Heart right ventricle (tissue), 16 donors: ENCODE results near the gene SGIP1. TPM values are rescaled to one million over a fixed set of nuclear protein-coding genes. Genes with fewer than 3 reads are reported as not detected.

ENCODE experiments used
- ATAC-seq, 8 donors: fragments of 200-7000 bp; cut with Tn5 transposase; one replicate each; pipeline ENCODE4 v1.9.1; 2020; ENCODE audit warnings: mild to moderate bottlenecking in 8 of 8, moderate library complexity in 8 of 8, moderate number of reproducible peaks in 1 of 8
- DNase-seq, 2 donors: peaks; one replicate each; pipeline ENCODE4 v3.0.0-alpha.2; 2020
- H3K27ac ChIP-seq, 10 donors: fragments of 200-600 bp; sonication (generic) in 2 of 10; one replicate each; pipeline versions ENCODE4 v1.5.0 to v1.8.0; 2020 to 2022; ENCODE audit warnings: mild to moderate bottlenecking in 3 of 10
- H3K27me3 ChIP-seq, 7 donors: fragments of 200-600 bp; one replicate each; pipeline ENCODE4 v1.8.0; 2021 to 2022; ENCODE audit warnings: mild to moderate bottlenecking in 2 of 7
- H3K36me3 ChIP-seq, 9 donors: fragments of 200-600 bp; sonication (generic) in 1 of 9; one replicate each; pipeline versions ENCODE4 v1.5.0 to v1.8.0; 2020 to 2022; ENCODE audit warnings: mild to moderate bottlenecking in 2 of 9
- H3K4me1 ChIP-seq, 9 donors: fragments of 200-600 bp; sonication (generic) in 1 of 9; one replicate each; pipeline versions ENCODE4 v1.5.0 to v1.8.0; 2020 to 2022; ENCODE audit warnings: mild to moderate bottlenecking in 4 of 9
- H3K4me3 ChIP-seq, 10 donors: fragments of 200-600 bp; sonication (generic) in 2 of 10; one replicate each; pipeline versions ENCODE4 v1.5.0 to v1.8.0; 2020 to 2022; ENCODE audit warnings: mild to moderate bottlenecking in 7 of 10, moderate library complexity in 2 of 10
- H3K9me3 ChIP-seq, 11 donors: fragments of 200-600 bp in 10 of 11; sonication (generic) in 2 of 11; one replicate each; pipeline versions ENCODE4 v1.5.0 to v1.8.0; 2013 to 2022; ENCODE audit warnings: mild to moderate bottlenecking in 2 of 11, control low read depth in 1 of 11, moderate library complexity in 1 of 11
- CTCF ChIP-seq, 9 donors: fragments of 200-600 bp; sonication (generic) in 2 of 9; IDR thresholded peaks; one replicate each; pipeline versions ENCODE4 v1.5.0 to v1.8.0; 2021 to 2022; ENCODE audit warnings: antibody characterized with exemption in 9 of 9, mild to moderate bottlenecking in 5 of 9, moderate library complexity in 1 of 9
- WGBS, 2 donors: extraction: QIAGEN DNeasy Blood & Tissue Kit; methylation state at CpG; one replicate each; pipeline ENCODE4 v1.1.7; 2013; ENCODE audit warnings: inconsistent platforms in 1 of 2; 5-methylcytosine and 5-hydroxymethylcytosine counted together
- intact Hi-C, 10 donors: fragments of 100-400 bp; cut with DNase I; formaldehyde crosslinking; loops; one replicate each; pipeline versions ENCODE4 v1.11.1 to v1.14.2; 2022
- polyA plus RNA-seq, 2 donors: library from polyadenylated mRNA; stranded (reverse); fragments of 200-250 nt; gene quantifications; one replicate each; pipeline ENCODE4 v1.2.3, GENCODE V29; 2013
- total RNA-seq, 10 donors: library from RNA; stranded (reverse); fragmentation: NEBNext Ultra II Directional in 3 of 10; extraction: Animal tissue kit (Norgen Biotek cat#: 25700) in 3 of 10; gene quantifications; one replicate each; pipeline versions ENCODE4 v1.2.1 to v1.2.4, GENCODE V29; 2021 to 2023
- donor health status: Arrhythmogenic right ventricular cardiomyopathy.
- donor health status: ischemic (EF 13 %, LVEDD 7.1; RV severe dilation, severe dysfunction).
- donor health status: healthy with polysubstance abuse.
- donor health status: DM: no; HTN: yes; CAD: no.
- donor health status: DM: no; HTN: no; CAD: no.
- donor health status: ischemic (EF 25% LVEDD 6.9; RV normal size, moderate dysfunction).
- donor health status: ischemic (EF 25% LVEDD 5.7; RV mildly dilated, moderate dysfunction).
- donor health status: healthy.
- donor health status: DM: yes; HTN: yes; CAD: no.
- donor health status: Ischemic cardiomyopathy.
- donor health status: ischemic (EF 35%, LVEDD 5.7; RV mildly dilated, moderate dysfunction).
- donor health status: nonischemic (EF 11% LVEDD 7.7; RV severe dilation, severe dysfunction).
- donor health status: DM: yes; HTN: yes; CAD: no.
- donor health status: PGD.
- donor health status: ischemic (EF 29% LVEDD 5.4; RV normal size, mild dysfunction).
- donor health status: nonischemic (EF 23%, LVEDD 6.1; RV moderate dilation, normal function).

Gene SGIP1
- total and polyA plus RNA-seq, 12 donors: 1.6 to 19.6 (median 4.9) TPM

GRCh38 chr1:66557157-66557556 lies 23.2 kb downstream of the SGIP1 start:
- no peak for ATAC-seq
- TF ChIP-seq CTCF (IDR thresholded peaks at IDR 0.05): no peak
- Histone ChIP-seq H3K27me3 (no peaks in the 10 kb centered on the region), H3K9me3 (no peaks in the 10 kb centered on the region), H3K36me3 (peaks cover 0 to 8% (median 0%) of the 10 kb centered on the region in 9 donors), H3K4me1 (peaks cover 0 to 25% (median 8%) of the 10 kb centered on the region in 9 donors), H3K27ac (no peak overlapping the region), H3K4me3 (no peak overlapping the region)
- intact Hi-C loops: no loop called here
- DNase-seq: no peak
- 67 to 83% methylated on average over 1 of the region's 1 CpG for WGBS, 2 donors

- Histone ChIP-seq H3K4me3 (no peak overlapping the region), H3K27ac (no peak overlapping the region), H3K27me3 (no peaks in the 10 kb centered on the region), H3K9me3 (no peaks in the 10 kb centered on the region), H3K4me1 (peaks cover 0 to 38% (median 22%) of the 10 kb centered on the region in 9 donors), H3K36me3 (no peaks in the 10 kb centered on the region)
- TF ChIP-seq CTCF (IDR thresholded peaks at IDR 0.05): no peak
- ATAC-seq (no peak), DNase-seq (no peak)
- 56 to 71% methylated on average over 4 of the region's 4 CpGs for WGBS, 2 donors
- intact Hi-C loops: no loop called here
Observed at GRCh38 chr1:66559517-66559916, 25.6 kb downstream of the SGIP1 start.

GRCh38 chr1:66562561-66562960 lies 28.6 kb downstream of the SGIP1 start:
- no peaks in the 10 kb centered on the region for H3K27me3 ChIP-seq
- peaks cover 0 to 32% (median 21%) of the 10 kb centered on the region in 9 donors for H3K4me1 ChIP-seq
- ATAC-seq (no peak), DNase-seq (no peak)
- intact Hi-C loops: no loop called here
- H3K36me3 ChIP-seq: no peaks in the 10 kb centered on the region
- H3K27ac ChIP-seq: peak overlapping the region; percentile 38 to 86 (median 71)
- peak overlapping the region in 2 of 10 donors; percentile 2 to 11 for H3K4me3 ChIP-seq
- WGBS, 2 donors: 72 to 75% methylated on average over 3 of the region's 3 CpGs
- TF ChIP-seq CTCF (IDR thresholded peaks at IDR 0.05): no peak
- H3K9me3 ChIP-seq: peaks cover 0 to 5% (median 0%) of the 10 kb centered on the region in 11 donors

- peak; percentile 47 to 93 (median 88) for ATAC-seq
- H3K4me1 ChIP-seq: peaks cover 0 to 32% (median 21%) of the 10 kb centered on the region in 9 donors
- peak in 1 of 2 donors; percentile 61 for DNase-seq
- peak overlapping the region in 3 of 10 donors; percentile 2 to 11 (median 6) for H3K4me3 ChIP-seq
- intact Hi-C loops: no loop called here
- TF ChIP-seq CTCF (IDR thresholded peaks at IDR 0.05): no peak
- 9 to 15% methylated on average over 6 of the region's 6 CpGs for WGBS, 2 donors
- no peaks in the 10 kb centered on the region for H3K27me3 ChIP-seq
- peaks cover 0 to 7% (median 0%) of the 10 kb centered on the region in 11 donors for H3K9me3 ChIP-seq
- H3K27ac ChIP-seq: peak overlapping the region; percentile 38 to 86 (median 71)
- no peaks in the 10 kb centered on the region for H3K36me3 ChIP-seq
Observed at GRCh38 chr1:66563094-66563800, 29.3 kb downstream of the SGIP1 start.
